Nephron progenitor cell (in vitro differentiated cells): ENCODE data around the gene BLVRA.

Experiments
- DNase-seq: peaks from one replicate; pipeline ENCODE4 v3.0.0; 2021
- H3K27ac Mint-ChIP-seq: 2 replicates; pipeline ENCODE4 v1.8.0; 2021; ENCODE audit warnings: mild to moderate bottlenecking, moderate library complexity, mixed read lengths
- H3K27me3 Mint-ChIP-seq: 2 replicates; pipeline ENCODE4 v1.8.0; 2021; ENCODE audit warnings: mild to moderate bottlenecking, low read depth, mixed read lengths; ENCODE audit not compliant: poor library complexity
- H3K36me3 Mint-ChIP-seq: 2 replicates; pipeline ENCODE4 v1.8.0; 2021; ENCODE audit warnings: low read depth, mixed read lengths
- H3K4me1 Mint-ChIP-seq: 2 replicates; pipeline ENCODE4 v1.8.0; 2021; ENCODE audit warnings: mixed read lengths
- H3K4me3 Mint-ChIP-seq: 2 replicates; pipeline ENCODE4 v1.8.0; 2021; ENCODE audit warnings: mild to moderate bottlenecking, moderate library complexity, mixed read lengths
- H3K9me3 Mint-ChIP-seq: 2 replicates; pipeline ENCODE4 v1.8.0; 2021; ENCODE audit warnings: mild to moderate bottlenecking, moderate library complexity, mixed read lengths
- TF ChIP-seq, protein P1 (sequence below): fragments of 200-600 bp; sonication (generic); IDR thresholded peaks from 2 replicates; pipeline ENCODE4 v1.5.0; 2021; ENCODE audit warnings: antibody characterized with exemption

Gene BLVRA

DNA sequence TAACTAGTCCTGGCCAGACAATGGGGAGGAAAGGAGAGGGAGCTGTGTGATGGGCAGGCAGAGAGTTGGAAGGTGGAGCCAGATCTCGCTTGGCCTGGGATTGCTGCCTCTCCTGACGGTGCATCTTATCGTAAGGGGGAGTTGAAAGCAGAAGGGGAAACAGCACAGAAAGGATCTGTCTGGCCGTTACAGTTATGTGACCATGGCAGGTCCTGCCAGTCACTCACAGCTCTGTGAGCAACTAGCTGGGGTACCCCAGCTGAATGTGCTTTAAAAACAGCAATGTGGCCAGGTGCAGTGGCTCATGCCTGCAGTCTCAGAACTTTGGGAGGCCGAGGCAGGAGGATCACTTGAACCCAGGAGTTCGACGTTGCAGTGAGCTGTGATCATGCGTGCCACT lies 8.1 kb downstream of the BLVRA start:
- Mint-ChIP-seq H3K27ac (peak overlapping the region; percentile 15), H3K36me3 (no peaks in the 10 kb centered on the region), H3K4me1 (peaks cover 34% of the 10 kb centered on the region), H3K27me3 (no peaks in the 10 kb centered on the region), H3K4me3 (no peak overlapping the region), H3K9me3 (no peaks in the 10 kb centered on the region)
- TF ChIP-seq, protein P1, sequence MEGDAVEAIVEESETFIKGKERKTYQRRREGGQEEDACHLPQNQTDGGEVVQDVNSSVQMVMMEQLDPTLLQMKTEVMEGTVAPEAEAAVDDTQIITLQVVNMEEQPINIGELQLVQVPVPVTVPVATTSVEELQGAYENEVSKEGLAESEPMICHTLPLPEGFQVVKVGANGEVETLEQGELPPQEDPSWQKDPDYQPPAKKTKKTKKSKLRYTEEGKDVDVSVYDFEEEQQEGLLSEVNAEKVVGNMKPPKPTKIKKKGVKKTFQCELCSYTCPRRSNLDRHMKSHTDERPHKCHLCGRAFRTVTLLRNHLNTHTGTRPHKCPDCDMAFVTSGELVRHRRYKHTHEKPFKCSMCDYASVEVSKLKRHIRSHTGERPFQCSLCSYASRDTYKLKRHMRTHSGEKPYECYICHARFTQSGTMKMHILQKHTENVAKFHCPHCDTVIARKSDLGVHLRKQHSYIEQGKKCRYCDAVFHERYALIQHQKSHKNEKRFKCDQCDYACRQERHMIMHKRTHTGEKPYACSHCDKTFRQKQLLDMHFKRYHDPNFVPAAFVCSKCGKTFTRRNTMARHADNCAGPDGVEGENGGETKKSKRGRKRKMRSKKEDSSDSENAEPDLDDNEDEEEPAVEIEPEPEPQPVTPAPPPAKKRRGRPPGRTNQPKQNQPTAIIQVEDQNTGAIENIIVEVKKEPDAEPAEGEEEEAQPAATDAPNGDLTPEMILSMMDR = no peak
- no peak for DNase-seq

DNA sequence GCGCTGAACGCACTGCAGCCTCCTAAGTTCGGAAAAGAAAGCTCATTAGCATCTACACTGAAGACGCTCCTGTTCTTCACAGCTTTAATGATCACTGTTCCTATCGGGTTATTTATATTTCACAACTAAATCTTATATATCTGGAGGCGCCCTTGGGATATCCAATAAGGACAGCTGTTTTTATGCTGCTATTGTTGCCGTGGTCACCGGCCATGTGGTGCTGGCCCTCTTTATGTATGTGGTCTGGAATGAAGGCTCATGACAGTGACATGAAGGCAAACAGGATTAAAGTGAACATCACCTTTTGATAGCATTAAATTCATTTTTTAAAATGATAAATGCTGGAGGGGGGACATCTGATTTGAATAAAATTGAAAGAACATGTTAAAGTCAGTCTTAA lies 8.8 kb downstream of the BLVRA start:
- H3K4me1 Mint-ChIP-seq = peaks cover 29% of the 10 kb centered on the region

DNA sequence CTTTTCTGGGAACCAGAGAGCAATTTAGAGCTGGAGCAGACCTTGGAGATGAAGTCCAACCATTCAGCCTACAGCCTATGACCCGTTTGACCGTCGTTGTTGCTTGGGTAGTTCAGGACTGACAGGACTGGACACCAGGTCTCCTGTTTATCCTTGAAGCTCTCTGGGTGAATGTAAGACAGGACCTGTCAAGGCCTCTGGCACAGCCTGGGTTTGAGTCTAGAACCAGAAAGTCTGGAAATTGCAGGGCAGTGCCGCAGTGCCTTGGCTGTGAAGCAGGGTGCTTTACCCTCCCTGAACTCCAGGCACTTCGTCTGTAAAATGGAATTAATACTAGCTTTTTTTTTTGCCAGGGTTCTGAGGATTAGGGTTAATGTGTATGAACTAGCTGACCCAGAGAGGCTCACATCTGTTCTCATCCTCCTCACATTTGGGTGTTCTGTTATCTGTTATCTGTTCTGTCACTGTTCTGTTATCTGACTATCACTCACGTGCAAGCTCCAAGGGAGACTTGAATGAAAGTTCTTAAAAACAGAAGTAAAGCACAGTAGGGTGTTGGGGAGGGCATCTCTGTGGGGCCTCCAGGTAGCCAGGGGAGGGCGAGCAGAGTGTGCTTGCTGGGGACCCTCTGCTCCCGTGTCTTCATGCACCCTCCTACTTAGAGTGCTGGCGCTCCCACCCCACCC lies 9.9 kb downstream of the BLVRA start:
- Mint-ChIP-seq H3K27me3 (peaks cover 5% of the 10 kb centered on the region), H3K9me3 (peaks cover 9% of the 10 kb centered on the region), H3K36me3 (peaks cover 15% of the 10 kb centered on the region), H3K4me3 (no peak overlapping the region), H3K4me1 (peaks cover 21% of the 10 kb centered on the region), H3K27ac (no peak overlapping the region)
- DNase-seq = no peak
- TF ChIP-seq, protein P1 = no peak

More for the DNA sequence above, 8.8 kb downstream of the BLVRA start:
- TF ChIP-seq, protein P1 = no peak
- Mint-ChIP-seq H3K27ac (no peak overlapping the region), H3K4me3 (no peak overlapping the region), H3K36me3 (peaks cover 5% of the 10 kb centered on the region), H3K9me3 (peaks cover under 1% of the 10 kb centered on the region), H3K27me3 (no peaks in the 10 kb centered on the region)
- DNase-seq = no peak

DNA sequence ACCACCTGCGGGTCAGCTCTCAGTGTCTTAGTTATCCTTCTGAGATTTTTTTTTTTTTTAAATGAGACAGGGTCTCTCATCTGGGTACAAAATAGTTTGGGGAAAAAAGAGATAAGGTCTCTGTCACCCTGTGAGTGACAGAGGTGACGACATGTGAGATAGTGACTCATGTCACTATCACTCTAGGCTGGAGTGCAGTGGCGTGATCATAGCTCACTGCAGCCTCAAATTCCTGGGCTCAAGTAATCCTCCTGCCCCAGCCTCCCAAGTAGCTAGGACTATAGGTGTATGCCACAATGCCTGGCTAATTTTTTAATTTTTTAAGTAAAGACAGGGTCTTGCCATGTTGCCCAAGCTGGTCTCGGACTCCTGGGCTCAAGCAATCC lies 10.4 kb downstream of the BLVRA start:
- peaks cover 5% of the 10 kb centered on the region for H3K27me3 Mint-ChIP-seq
- H3K9me3 Mint-ChIP-seq = peaks cover 13% of the 10 kb centered on the region
- no peak for DNase-seq
- peaks cover 16% of the 10 kb centered on the region for H3K4me1 Mint-ChIP-seq
- H3K36me3 Mint-ChIP-seq = peaks cover 15% of the 10 kb centered on the region
- no peak overlapping the region for H3K4me3 Mint-ChIP-seq
- no peak overlapping the region for H3K27ac Mint-ChIP-seq
- TF ChIP-seq, protein P1 = no peak

DNA sequence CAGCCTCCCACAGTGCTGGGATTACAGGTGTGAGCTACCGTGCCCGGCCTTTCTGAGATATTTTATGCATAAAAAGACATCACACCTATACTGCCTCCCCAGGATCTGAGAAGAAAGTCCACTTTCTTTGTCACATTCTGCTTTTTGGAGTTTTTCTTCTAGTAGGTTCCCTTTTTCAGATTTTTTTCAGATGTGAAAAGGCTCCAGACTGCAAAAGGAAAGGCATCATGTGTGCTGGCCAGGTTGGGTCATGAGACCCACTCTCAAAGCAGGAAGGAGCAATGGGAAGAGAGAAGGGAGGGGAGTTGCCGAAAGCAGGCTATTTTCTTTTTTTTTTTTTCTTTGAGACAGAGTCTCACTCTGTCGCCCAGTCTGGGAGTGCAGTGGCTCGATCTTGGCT lies 10.8 kb downstream of the BLVRA start:
- H3K4me1 Mint-ChIP-seq = peaks cover 12% of the 10 kb centered on the region
- DNase-seq = no peak
- peaks cover 5% of the 10 kb centered on the region for H3K27me3 Mint-ChIP-seq
- H3K36me3 Mint-ChIP-seq = peaks cover 15% of the 10 kb centered on the region
- TF ChIP-seq, protein P1 = no peak
- H3K4me3 Mint-ChIP-seq = no peak overlapping the region
- H3K9me3 Mint-ChIP-seq = peaks cover 13% of the 10 kb centered on the region
- H3K27ac Mint-ChIP-seq = no peak overlapping the region
